NCI-H748 (cell line): ENCODE measurements around the gene FNIP1.
A peak's percentile ranks its signal among the peaks of the same experiment; 100 is the strongest.
"Not testable (repeated sequence)": the region's sequence is repeated elsewhere in the genome, so short reads cannot be mapped to it uniquely, and the experiment has no call there.

Experiments used
- DNase-seq: peaks from one replicate; lab custom pipeline; 2025; ENCODE audit not compliant: unreplicated experiment; lab: John Stamatoyannopoulos, UW

The FNIP1 gene

GRCh38 chr5:131796793-131797693, at the start of gene FNIP1:
Gene FNIP1, minus strand, starts transcription at chr5:131797017. Its CDS starts 96 bp downstream, at chr5:131796921.
- DNase-seq, result peak; percentile 99

DNA sequence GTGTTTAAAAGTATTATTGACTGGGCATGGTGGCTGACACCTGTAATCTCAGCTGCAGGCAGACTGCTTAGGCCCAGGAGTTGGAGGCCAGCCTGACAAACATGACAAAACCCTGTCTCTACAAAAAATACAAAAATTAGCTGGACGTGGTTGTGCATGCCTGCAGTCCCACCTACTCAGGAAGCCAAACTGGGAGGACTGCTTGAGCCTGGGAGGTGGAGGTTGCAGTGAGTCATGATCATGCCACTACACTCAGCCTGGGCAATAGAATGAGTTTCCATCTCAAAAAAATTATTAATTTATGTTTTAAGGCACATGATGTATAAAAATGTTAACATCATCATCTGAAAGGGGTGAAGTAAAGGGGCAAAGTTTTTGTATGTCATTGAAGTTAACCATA, 49.7 kb upstream of the FNIP1 start:
- DNase-seq, result no peak

- DNase-seq, result no peak
Measured at GRCh38 chr5:131845828-131846227, 49.0 kb upstream of the FNIP1 start.

GRCh38 chr5:131842971-131843370, 46.2 kb upstream of the FNIP1 start:
- DNase-seq, result not testable (repeated sequence)

GRCh38 chr5:131832702-131833101, 35.9 kb upstream of the FNIP1 start:
- DNase-seq, result not testable (repeated sequence)

DNA sequence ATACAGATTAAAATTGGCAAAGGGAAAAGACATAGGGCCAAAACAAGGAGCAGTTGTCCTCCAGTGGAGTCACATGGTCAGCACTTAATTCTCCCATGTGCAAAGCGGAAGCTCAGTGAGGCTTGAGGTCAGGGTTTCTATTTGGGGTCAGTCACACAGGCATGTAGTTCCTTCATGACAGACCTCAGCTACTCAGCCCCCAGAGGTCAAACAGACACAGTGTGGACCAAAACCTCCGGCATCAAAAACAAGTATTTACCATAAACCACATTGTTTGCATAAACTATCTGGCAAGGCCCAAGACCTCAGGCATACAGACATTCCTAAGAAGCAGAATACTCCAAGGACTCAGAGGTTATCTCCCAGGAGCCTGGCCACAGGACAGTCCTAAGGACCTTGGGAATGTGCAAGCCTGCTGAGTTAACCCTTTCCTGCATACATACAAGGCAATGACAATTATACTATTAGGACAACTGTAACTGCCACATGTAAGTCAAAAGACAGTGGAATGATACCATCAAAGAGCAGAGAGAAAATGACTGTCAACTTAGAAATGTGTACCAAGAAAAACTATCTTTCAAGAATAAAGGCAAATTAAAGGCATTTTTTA, 28.7 kb upstream of the FNIP1 start:
- no peak for DNase-seq

- no peak for DNase-seq
Measured at GRCh38 chr5:131824631-131825030, 27.8 kb upstream of the FNIP1 start.

DNA sequence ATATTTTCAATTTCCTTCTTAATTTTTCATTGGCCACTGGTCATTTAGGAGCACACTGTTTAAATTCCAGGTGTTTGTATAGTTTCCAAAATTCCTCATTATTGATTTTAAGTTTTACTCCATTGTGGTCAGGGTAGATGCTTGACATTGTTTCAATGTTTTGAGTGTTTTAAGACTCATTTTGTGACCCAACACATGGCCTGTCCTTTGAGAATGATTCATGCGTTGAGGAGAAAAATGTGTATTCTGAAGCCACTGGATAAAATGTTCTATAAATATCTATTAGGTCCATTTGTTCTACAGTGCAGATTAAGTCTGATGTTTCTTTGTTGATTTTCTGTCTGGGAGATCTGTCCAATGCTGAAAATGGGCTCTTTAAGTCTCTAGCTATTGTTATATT, 24.4 kb upstream of the FNIP1 start:
- no peak for DNase-seq

DNA sequence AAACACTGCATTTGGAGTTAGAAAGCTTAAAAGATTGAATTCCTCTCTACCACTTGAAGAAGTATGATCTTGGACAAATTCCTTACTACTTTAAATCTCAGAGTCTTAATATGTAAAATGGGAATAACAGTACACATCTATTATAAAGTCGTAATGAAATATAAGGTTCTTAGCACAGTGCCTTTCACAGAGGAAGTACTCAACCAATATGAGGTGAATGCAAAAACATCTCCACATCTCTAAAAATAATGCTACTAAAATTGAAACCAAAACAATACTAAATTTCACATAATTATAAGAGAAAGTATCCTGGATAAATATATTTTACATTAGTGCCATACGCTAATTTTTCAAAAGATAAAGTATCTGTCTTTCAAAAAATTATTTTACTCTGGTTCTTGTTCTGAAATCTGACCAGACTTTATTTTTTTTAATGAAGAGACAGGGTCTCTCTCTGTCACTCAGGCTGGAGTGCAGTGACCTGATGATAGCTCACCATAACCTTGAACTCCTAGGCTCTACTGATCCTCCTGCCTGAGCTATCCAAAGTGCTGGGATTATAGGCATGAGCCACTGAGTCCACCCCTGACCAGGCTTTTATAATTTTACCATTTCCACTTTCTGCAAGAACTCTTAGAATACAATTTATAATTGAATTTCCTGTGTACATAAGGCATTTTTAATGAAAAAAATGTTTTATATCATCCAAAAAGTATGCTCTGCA, 21.3 kb upstream of the FNIP1 start:
- DNase-seq, result no peak

GRCh38 chr5:131814990-131815389, 18.2 kb upstream of the FNIP1 start:
- no peak for DNase-seq

GRCh38 chr5:131812371-131813160, 15.7 kb upstream of the FNIP1 start:
- peak; percentile 9 for DNase-seq

DNA sequence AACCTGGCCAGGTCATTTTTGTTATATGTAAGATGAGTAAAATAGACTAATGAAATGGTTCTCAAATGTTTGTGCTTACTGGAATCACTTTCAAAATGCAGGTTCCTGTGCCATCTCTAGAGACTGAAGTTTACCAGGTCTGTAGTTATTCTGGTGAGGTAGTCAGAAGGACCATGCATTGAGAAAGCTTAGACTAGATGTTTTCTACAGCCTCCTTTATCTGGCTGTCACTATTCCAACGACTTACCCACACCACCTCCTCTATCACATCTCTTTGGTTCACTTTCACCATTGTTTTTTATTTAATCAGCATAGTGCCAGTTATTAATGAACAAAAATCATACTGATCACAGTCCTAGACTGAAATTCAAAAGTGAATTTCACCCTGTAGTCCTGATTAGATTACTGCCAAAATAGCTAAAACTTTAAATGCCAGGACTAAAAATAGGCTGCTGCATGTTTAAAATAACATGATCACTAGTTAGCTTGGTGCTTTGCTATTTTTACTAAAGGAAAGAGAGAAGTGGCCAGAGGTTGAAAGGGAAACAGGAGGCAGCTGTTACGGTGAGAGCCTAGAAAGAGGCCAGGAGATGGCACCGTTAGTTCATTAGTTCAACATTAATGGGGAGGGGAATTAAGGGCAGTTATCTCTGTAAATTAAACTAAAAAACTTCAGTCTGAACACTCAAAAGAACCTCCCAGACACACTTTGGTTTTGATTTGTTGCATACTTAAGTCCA, 13.9 kb upstream of the FNIP1 start:
- no peak for DNase-seq

DNA sequence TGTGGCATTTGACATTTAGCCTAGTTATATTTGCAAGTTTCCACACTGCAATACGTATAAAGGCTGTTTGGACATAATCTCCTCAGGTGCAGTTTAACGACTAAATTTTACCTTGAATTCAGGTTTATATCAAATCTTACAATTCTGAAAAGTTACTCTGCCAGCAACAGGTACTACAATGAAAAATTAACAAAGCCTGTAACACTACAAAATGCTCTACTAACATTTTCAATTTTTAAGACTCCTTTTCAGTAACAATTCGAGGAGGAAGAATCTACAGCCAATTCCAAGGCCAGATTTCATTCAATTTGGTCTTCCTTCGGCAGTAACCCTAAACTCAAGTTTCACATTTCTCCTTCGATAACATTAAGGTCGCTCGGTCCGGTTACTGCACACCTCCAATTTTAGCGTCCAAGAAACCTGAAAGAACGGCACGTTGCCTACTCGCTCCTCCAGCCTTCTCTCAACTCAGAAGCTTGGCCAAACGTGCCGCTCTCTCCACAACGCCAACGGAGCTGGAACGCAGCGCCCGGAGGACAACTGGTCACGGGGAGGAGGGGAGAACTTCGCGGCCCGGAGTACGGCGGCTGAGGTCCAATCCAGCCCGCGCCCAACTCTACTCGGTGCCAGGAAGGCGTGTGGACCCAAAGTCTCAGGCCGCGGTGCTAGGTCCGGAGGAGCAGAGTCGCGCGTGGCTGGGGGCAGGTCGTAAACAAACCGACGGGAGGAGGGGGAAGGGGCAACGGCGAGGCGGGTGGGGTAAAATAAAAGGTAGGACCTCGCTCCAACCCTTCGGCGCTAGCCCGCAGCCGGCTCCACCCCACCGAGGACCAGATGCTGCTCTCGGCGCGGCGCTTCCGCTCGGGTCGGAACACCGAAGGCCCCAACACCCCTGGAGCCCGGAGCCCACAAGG, 681 bp downstream of the FNIP1 start:
- peak; percentile 69 for DNase-seq

DNA sequence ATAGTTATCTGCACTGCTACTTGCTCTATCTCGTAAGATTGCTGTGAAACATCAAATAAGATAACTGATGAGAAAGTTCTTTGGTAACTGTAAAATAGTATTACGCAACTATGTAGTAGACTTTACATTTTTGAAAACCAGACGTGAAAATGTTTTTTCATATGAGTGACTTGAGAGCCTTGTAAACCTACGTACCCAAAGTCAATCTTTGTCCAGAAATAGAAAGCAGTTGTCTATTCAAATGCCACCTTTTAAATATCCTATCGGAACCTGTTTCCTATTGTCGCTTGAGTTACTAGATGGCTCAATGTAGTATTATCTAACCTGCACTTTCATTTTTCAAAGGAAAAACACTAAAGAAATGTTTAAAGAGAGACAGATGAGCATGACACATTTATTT, 1.6 kb downstream of the FNIP1 start:
- no peak for DNase-seq

GRCh38 chr5:131794586-131794985, 2.2 kb downstream of the FNIP1 start:
- no peak for DNase-seq

DNA sequence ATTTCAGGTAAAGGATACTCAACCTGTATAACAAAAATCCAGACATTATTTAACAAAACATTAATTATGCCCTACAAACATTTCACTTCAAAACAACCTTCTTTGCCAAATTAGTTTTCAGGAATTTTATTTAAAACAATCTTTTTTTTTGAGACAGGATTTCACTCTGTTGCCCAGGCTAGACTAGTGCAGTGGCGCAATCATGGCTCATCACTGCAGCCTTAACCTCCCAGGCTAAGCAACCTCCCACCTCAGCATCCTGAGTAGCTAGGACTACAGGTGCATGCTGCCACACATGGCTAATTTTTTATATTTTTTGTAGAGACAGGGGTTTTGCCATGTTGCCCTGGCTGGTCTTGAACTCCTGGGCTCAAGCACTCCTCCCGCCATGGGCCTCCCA, 3.9 kb downstream of the FNIP1 start:
- no peak for DNase-seq

DNA sequence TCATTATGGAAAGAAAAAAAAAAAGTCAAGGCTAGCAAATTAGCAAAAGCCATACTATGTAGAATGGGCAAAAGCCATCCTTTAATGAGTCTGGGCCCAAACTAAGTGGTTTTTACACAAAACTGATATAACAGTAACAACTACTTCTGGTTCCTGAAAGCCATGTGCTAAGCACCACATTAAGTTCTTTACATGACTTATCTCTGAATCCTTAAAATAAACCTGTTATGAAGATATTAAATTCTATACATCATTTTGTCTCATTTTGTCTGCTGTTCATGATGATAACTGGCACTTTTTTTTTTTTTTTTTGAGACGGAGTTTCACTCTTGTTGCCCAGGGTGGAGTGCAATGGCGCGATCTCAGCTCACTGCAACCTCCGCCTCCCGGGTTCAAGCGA, 5.0 kb downstream of the FNIP1 start:
- no peak for DNase-seq

DNA sequence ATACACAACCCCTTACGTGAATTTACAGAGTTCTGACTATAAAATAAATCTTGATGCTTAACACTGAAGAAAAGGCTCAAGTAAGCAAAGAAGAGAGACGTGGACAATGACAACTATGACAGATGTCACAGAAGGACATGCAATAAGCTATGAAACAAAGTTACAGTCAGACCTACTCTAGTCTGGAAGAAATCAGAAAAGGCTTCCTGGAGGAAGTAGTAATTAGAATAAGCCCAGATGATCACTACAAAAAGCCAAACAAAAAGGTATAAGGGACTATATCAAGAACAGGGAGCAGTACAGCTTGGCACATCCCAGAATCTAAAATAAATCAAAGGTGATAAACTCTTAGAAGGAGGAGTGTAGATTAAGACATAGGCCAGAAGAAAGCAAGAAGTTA, 6.3 kb downstream of the FNIP1 start:
- DNase-seq, result no peak

GRCh38 chr5:131789765-131790164, 7.1 kb downstream of the FNIP1 start:
- no peak for DNase-seq
